CD4-positive, CD25-positive, alpha-beta regulatory T cell (primary cell): ENCODE data around the gene ITGAL. TPM values are rescaled to one million over a fixed set of nuclear protein-coding genes. Genes with fewer than 3 reads are reported as not detected.
A peak's percentile ranks its signal among the peaks of the same experiment; 100 is the strongest.
"Not testable (repeated sequence)": the region's sequence is repeated elsewhere in the genome, so short reads cannot be mapped to it uniquely, and the experiment has no call there.

ENCODE experiments used
- ATAC-seq, 2 donors: fragments of 150-1000 bp; cut with Tn5 transposase; one replicate each; pipeline ENCODE4 v1.10.0; 2021; ENCODE audit warnings: low read depth in 2 of 2, moderate number of reproducible peaks in 2 of 2, moderate library complexity in 1 of 2
- DNase-seq, 3 donors: peaks; one replicate each; pipeline versions ENCODE4 v3.0.0 to v3.0.0-alpha.2; 2012 to 2022; ENCODE audit warnings: mixed read lengths in 1 of 3
- H3K27ac ChIP-seq: one replicate; pipeline ENCODE4 v1.7.0; 2013; ENCODE audit warnings: mild to moderate bottlenecking, low read length; ENCODE audit not compliant: insufficient read depth, poor library complexity, severe bottlenecking
- H3K27me3 ChIP-seq: one replicate; pipeline ENCODE4 v1.7.0; 2013; ENCODE audit warnings: low read length; ENCODE audit not compliant: control insufficient read depth, insufficient read depth
- H3K36me3 ChIP-seq: one replicate; pipeline ENCODE4 v1.7.0; 2013; ENCODE audit warnings: mild to moderate bottlenecking, low read length, moderate library complexity; ENCODE audit not compliant: control insufficient read depth, insufficient read depth
- H3K4me1 ChIP-seq: 2 replicates; pipeline ENCODE4 v1.7.0; 2013; ENCODE audit warnings: mild to moderate bottlenecking, low read length; ENCODE audit not compliant: insufficient read depth, control insufficient read depth, poor library complexity, severe bottlenecking
- H3K4me3 ChIP-seq: one replicate; pipeline ENCODE4 v1.7.0; 2013; ENCODE audit warnings: low read depth, mild to moderate bottlenecking, low read length, moderate library complexity
- H3K9me3 ChIP-seq, 2 experiments: 1 replicate in 1 of 2; 2 replicates in 1 of 2; pipeline ENCODE4 v1.7.0; 2013; ENCODE audit warnings: low read length in 2 of 2, mild to moderate bottlenecking in 1 of 2, moderate library complexity in 1 of 2; ENCODE audit not compliant: control insufficient read depth in 2 of 2
- H3K27ac Mint-ChIP-seq, 3 donors: one replicate each; pipeline ENCODE4 v1.8.0; 2020 to 2022; ENCODE audit warnings: mild to moderate bottlenecking in 3 of 3, mixed read lengths in 3 of 3, moderate library complexity in 2 of 3
- H3K27me3 Mint-ChIP-seq: one replicate; pipeline ENCODE4 v1.8.0; 2022; ENCODE audit warnings: mild to moderate bottlenecking, mixed read lengths
- H3K36me3 Mint-ChIP-seq: one replicate; pipeline ENCODE4 v1.8.0; 2020; ENCODE audit warnings: mixed read lengths
- H3K4me1 Mint-ChIP-seq, 4 donors: one replicate each; pipeline ENCODE4 v1.8.0; 2020 to 2022; ENCODE audit warnings: mixed read lengths in 4 of 4, mild to moderate bottlenecking in 1 of 4
- H3K4me3 Mint-ChIP-seq, 4 donors: one replicate each; pipeline ENCODE4 v1.8.0; 2020 to 2022; ENCODE audit warnings: mild to moderate bottlenecking in 4 of 4, mixed read lengths in 4 of 4, moderate library complexity in 3 of 4
- H3K9me3 Mint-ChIP-seq, 7 donors: one replicate each; pipeline ENCODE4 v1.8.0; 2020 to 2022; ENCODE audit warnings: mixed read lengths in 7 of 7, mild to moderate bottlenecking in 3 of 7, moderate library complexity in 2 of 7
- polyA plus RNA-seq, 4 donors: library from polyadenylated mRNA; unstranded; fragments of 300-500 nt; fragmentation: Illumina TruSeq; gene quantifications; one replicate each; pipeline ENCODE4 v1.2.3, GENCODE V29; 2021
- total RNA-seq: library from RNA; stranded (reverse); gene quantifications from one replicate; pipeline ENCODE4 v1.2.3, GENCODE V29; 2022

ITGAL gene
- total and polyA plus RNA-seq, 5 donors from 2014 or later = 106 to 393 (median 125) TPM

- Mint-ChIP-seq H3K27ac (peak overlapping the region; percentile 93 to 99 (median 96)), H3K27me3 (no peaks in the 10 kb centered on the region), H3K4me3 (peak overlapping the region; percentile 89 to 100 (median 98)), H3K9me3 (no peaks in the 10 kb centered on the region), H3K4me1 (peaks cover 19 to 88% (median 45%) of the 10 kb centered on the region in 4 donors), H3K36me3 (peaks cover 35% of the 10 kb centered on the region)
- ATAC-seq = no peak
- Histone ChIP-seq H3K27ac (peak overlapping the region; percentile 87), H3K9me3 (no peaks in the 10 kb centered on the region), H3K27me3 (no peaks in the 10 kb centered on the region), H3K4me3 (peak overlapping the region; percentile 89), H3K36me3 (peaks cover 22% of the 10 kb centered on the region), H3K4me1 (peaks cover 77% of the 10 kb centered on the region)
- no peak for DNase-seq
These were observed 1.5 kb downstream of the ITGAL start for GRCh38 chr16:30474074-30474452.

- H3K36me3 ChIP-seq = peaks cover 27% of the 10 kb centered on the region
- Mint-ChIP-seq H3K9me3 (no peaks in the 10 kb centered on the region), H3K27ac (peak overlapping the region; percentile 63 to 90 (median 85)), H3K36me3 (peaks cover 35% of the 10 kb centered on the region), H3K4me3 (peak overlapping the region; percentile 88 to 98 (median 94)), H3K27me3 (no peaks in the 10 kb centered on the region), H3K4me1 (peaks cover 16 to 85% (median 42%) of the 10 kb centered on the region in 4 donors)
- peak overlapping the region; percentile 87 for H3K27ac ChIP-seq
- H3K4me3 ChIP-seq = peak overlapping the region; percentile 89
- DNase-seq (no peak), ATAC-seq (no peak)
- peaks cover 72% of the 10 kb centered on the region for H3K4me1 ChIP-seq
- no peaks in the 10 kb centered on the region for H3K27me3 ChIP-seq
- H3K9me3 ChIP-seq = no peaks in the 10 kb centered on the region
These were observed 2.1 kb downstream of the ITGAL start for GRCh38 chr16:30474684-30475083.

- Histone ChIP-seq H3K36me3 (peaks cover 49% of the 10 kb centered on the region), H3K4me1 (peaks cover 55% of the 10 kb centered on the region), H3K27me3 (no peaks in the 10 kb centered on the region), H3K4me3 (no peak overlapping the region), H3K9me3 (no peaks in the 10 kb centered on the region), H3K27ac (peak overlapping the region; percentile 64)
- Mint-ChIP-seq H3K4me1 (peaks cover 10 to 78% (median 43%) of the 10 kb centered on the region in 4 donors), H3K4me3 (peak overlapping the region in 3 of 4 donors; percentile 15 to 66 (median 56)), H3K9me3 (no peaks in the 10 kb centered on the region), H3K27ac (peak overlapping the region; percentile 81 to 91 (median 85)), H3K27me3 (no peaks in the 10 kb centered on the region), H3K36me3 (peaks cover 44% of the 10 kb centered on the region)
- no peak for ATAC-seq
- DNase-seq = no peak
These were observed 4.4 kb downstream of the ITGAL start for GRCh38 chr16:30476991-30477390.

GRCh38 chr16:30477773-30478172 is 5.2 kb downstream of the ITGAL start:
- peaks cover 57% of the 10 kb centered on the region for H3K36me3 ChIP-seq

GRCh38 chr16:30478766-30479478 is 6.4 kb downstream of the ITGAL start:
- Histone ChIP-seq H3K4me1 (peaks cover 41% of the 10 kb centered on the region), H3K9me3 (no peaks in the 10 kb centered on the region), H3K36me3 (peaks cover 68% of the 10 kb centered on the region), H3K4me3 (no peak overlapping the region), H3K27me3 (no peaks in the 10 kb centered on the region), H3K27ac (no peak overlapping the region)
- Mint-ChIP-seq H3K4me1 (peaks cover 5 to 71% (median 45%) of the 10 kb centered on the region in 4 donors), H3K9me3 (no peaks in the 10 kb centered on the region), H3K4me3 (peak overlapping the region; percentile 7 to 90 (median 20)), H3K36me3 (peaks cover 48% of the 10 kb centered on the region), H3K27ac (peak overlapping the region in 2 of 3 donors; percentile 85 to 98), H3K27me3 (no peaks in the 10 kb centered on the region)
- no peak for ATAC-seq
- DNase-seq = no peak

More at GRCh38 chr16:30477773-30478172, 5.2 kb downstream of the ITGAL start:
- H3K9me3 Mint-ChIP-seq, H3K4me3 ChIP-seq, H3K9me3 ChIP-seq, H3K27me3 Mint-ChIP-seq, H3K27ac ChIP-seq, ATAC-seq, H3K27me3 ChIP-seq, DNase-seq: not testable (repeated sequence)
- Mint-ChIP-seq H3K4me3 (peak overlapping the region in 2 of 4 donors; percentile 46 to 66), H3K27ac (peak overlapping the region; percentile 81 to 91 (median 85)), H3K36me3 (peaks cover 48% of the 10 kb centered on the region), H3K4me1 (peaks cover 5 to 75% (median 44%) of the 10 kb centered on the region in 4 donors)
- peaks cover 52% of the 10 kb centered on the region for H3K4me1 ChIP-seq

GRCh38 chr16:30481381-30481780 is 8.8 kb downstream of the ITGAL start:
- peaks cover 50% of the 10 kb centered on the region for H3K36me3 Mint-ChIP-seq
- Histone ChIP-seq H3K27me3 (no peaks in the 10 kb centered on the region), H3K4me1 (peaks cover 19% of the 10 kb centered on the region), H3K4me3 (no peak overlapping the region), H3K27ac (no peak overlapping the region), H3K9me3 (no peaks in the 10 kb centered on the region), H3K36me3 (peaks cover 81% of the 10 kb centered on the region)
- H3K9me3 Mint-ChIP-seq = no peaks in the 10 kb centered on the region
- H3K27ac Mint-ChIP-seq = peak overlapping the region in 1 of 3 donors; percentile 76
- ATAC-seq (no peak), DNase-seq (no peak)
- no peak overlapping the region for H3K4me3 Mint-ChIP-seq
- H3K4me1 Mint-ChIP-seq = peaks cover 5 to 66% (median 42%) of the 10 kb centered on the region in 4 donors
- no peaks in the 10 kb centered on the region for H3K27me3 Mint-ChIP-seq

GRCh38 chr16:30482366-30482765 is 9.8 kb downstream of the ITGAL start:
- Histone ChIP-seq H3K27ac (peak overlapping the region; percentile 21), H3K27me3 (no peaks in the 10 kb centered on the region), H3K4me1 (peaks cover 10% of the 10 kb centered on the region), H3K4me3 (no peak overlapping the region), H3K36me3 (peaks cover 80% of the 10 kb centered on the region), H3K9me3 (no peaks in the 10 kb centered on the region)
- DNase-seq (peak in 2 of 3 donors; percentile 30 to 49), ATAC-seq (peak in 1 of 2 donors; percentile 77)
- Mint-ChIP-seq H3K36me3 (peaks cover 46% of the 10 kb centered on the region), H3K27me3 (no peaks in the 10 kb centered on the region), H3K4me3 (peak overlapping the region in 3 of 4 donors; percentile 7 to 63 (median 53)), H3K9me3 (no peaks in the 10 kb centered on the region), H3K4me1 (peaks cover 5 to 59% (median 38%) of the 10 kb centered on the region in 4 donors), H3K27ac (peak overlapping the region; percentile 76 to 93 (median 88))
